GM15510 (cell line): ENCODE results near the gene DIAPH2.

Experiments
- POLR2A ChIP-seq: IDR thresholded peaks from 3 replicates; pipeline ENCODE4 v1.6.1; 2011; ENCODE audit warnings: borderline replicate concordance; ENCODE audit not compliant: insufficient read length; ENCODE audit errors: extremely low read depth

DIAPH2 gene

GRCh38 chrX:96978906-96979305, 294.3 kb downstream of the DIAPH2 start:
- no peak for TF ChIP-seq POLR2A

- TF ChIP-seq POLR2A, result no peak
Measured at GRCh38 chrX:96979766-96980165, 295.1 kb downstream of the DIAPH2 start.

DNA sequence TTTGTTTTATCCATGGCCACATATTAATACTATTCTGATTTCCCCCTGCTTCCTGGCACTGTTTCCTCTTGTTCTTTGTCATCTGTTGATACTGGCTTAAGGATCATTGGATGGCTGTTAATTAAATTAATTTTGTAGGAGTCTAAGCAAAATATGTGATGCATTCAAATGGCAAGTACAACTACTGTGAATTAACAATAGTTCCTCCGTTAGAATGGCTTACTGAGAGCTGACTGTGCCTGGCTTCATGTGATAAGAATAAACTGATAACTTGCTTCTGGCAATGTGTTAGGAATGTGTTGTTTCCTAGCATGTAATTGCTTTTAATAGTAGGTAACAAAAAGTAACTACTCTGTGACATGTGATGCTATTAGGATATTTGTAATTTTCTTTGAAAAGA, 297.5 kb downstream of the DIAPH2 start:
- TF ChIP-seq POLR2A, result no peak

GRCh38 chrX:96984538-96984937, 299.9 kb downstream of the DIAPH2 start:
- no peak for TF ChIP-seq POLR2A

- TF ChIP-seq POLR2A, result no peak
Measured at GRCh38 chrX:96985046-96985445, 300.4 kb downstream of the DIAPH2 start.

GRCh38 chrX:96987228-96987627, 302.6 kb downstream of the DIAPH2 start:
- no peak for TF ChIP-seq POLR2A

GRCh38 chrX:96989830-96990571, 305.4 kb downstream of the DIAPH2 start:
- TF ChIP-seq POLR2A, result no peak

- TF ChIP-seq POLR2A, result no peak
Measured at GRCh38 chrX:96994093-96994492, 309.5 kb downstream of the DIAPH2 start.

DNA sequence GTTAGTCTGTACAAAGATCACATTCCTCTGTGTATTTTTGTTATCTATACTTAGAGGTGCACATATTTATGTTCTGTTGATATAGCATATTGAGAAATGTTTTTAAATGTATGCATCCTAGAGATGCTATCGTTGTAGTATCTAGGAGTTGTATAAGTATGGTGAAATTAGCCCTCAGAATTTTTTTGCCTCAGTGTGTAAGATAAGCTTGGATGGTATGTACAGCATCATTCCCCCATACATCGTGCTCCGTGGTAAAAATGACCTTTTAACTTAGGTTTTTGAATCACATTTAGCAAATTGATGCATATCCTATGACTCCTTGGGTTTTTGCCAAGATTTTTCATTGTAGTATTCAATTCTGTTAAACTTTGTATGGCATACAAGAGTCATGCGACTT, 312.6 kb downstream of the DIAPH2 start:
- no peak for TF ChIP-seq POLR2A

GRCh38 chrX:97000682-97001368, 316.2 kb downstream of the DIAPH2 start:
- TF ChIP-seq POLR2A, result no peak

DNA sequence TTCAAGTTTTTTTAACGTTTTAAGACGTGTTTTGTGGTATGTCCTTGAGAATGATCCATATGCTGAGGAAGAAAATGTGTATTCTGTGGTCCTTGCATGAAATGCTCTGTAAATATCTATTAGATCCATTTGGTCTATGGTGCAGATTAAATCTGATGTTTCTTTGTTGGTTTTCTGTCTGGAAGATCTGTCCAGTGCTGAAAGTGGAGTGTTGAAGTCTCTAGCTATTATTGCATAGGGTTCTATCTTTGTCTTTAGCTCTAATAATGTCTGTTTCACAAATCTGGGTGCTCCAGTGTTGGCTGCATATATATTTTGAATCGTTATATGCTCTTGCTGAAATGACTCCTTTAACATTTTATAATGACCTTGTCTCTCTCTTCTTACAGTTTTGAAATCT, 321.5 kb downstream of the DIAPH2 start:
- no peak for TF ChIP-seq POLR2A

- no peak for TF ChIP-seq POLR2A
Measured at GRCh38 chrX:97009391-97009790, 324.7 kb downstream of the DIAPH2 start.

DNA sequence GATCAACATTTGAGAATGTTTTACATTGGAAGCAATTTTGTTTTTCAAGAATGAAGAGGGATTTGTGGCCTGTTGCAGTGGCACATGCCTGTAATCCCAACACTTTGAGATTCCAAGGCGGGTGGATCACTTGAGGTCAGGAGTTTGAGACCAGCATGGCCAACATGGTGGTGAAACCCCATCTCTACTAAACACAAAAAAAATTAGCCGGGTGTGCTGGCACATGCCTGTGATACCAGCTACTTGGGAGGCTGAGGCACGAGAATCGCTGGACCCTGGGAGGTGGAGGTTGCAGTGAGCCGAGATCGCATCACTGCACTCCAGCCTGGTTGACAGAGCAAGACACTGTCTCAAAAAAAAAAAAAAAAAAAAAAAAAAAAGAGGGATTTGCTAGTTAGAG, 326.9 kb downstream of the DIAPH2 start:
- TF ChIP-seq POLR2A, result no peak

- no peak for TF ChIP-seq POLR2A
Measured at GRCh38 chrX:97016106-97016505, 331.5 kb downstream of the DIAPH2 start.

- no peak for TF ChIP-seq POLR2A
Measured at GRCh38 chrX:97021680-97022079, 337.0 kb downstream of the DIAPH2 start.

DNA sequence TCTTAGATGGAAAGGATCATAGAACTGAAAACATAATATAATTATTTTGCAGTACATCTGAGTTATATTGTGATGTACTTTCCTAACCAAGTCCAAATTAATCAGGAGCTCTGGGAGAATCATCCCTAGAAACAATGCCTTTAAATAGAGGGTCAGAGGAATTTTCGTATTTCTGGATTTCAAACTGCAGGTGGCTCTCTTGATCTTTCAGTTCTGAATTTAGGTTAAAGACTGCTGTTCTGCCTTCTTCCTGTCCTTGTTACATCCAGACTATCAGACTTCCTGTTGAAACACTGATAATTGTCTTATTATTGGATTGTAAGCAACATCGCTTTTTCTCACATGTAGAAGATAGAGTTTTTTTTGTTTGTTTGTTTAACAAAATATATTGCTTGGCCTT, 341.8 kb downstream of the DIAPH2 start:
- TF ChIP-seq POLR2A, result no peak
